HT1080 (cell line): ENCODE data around the gene FOSB. TPM values are rescaled to one million over a fixed set of nuclear protein-coding genes. Genes with fewer than 3 reads are reported as not detected.

Source experiments
- DNase-seq: peaks from one replicate; pipeline ENCODE4 v3.0.0-alpha.2; 2015; ENCODE audit warnings: low read depth
- small RNA-seq: library from RNA; depleted of rRNA; stranded (forward); fragments of <200 nt; gene quantifications from one replicate; pipeline ENCODE3, GENCODE V24; 2014
- total RNA-seq: library from RNA; depleted of rRNA; stranded (reverse); fragments of >200 nt; shearing (Covaris generic); gene quantifications from 2 replicates; pipeline ENCODE4 v1.2.3, GENCODE V29; 2014; rRNA removed

Gene FOSB
- total RNA-seq, 1 experiment from 2014 or later: 0.53 TPM

- no peak for DNase-seq
Observed at GRCh38 chr19:45522010-45522941, 54.5 kb downstream of the FOSB start.

GRCh38 chr19:45523642-45524256, 56.0 kb downstream of the FOSB start:
- DNase-seq: peak; percentile 88

GRCh38 chr19:45524575-45525129, 56.9 kb downstream of the FOSB start:
- DNase-seq: no peak

Small RNAs within 50 kb of the gene (small RNA-seq; reads per million reads assigned to genes)
- not detected for gene MIR6088

Other genes with a start within 250 kb of the FOSB start
- 0.56 and 0.84 TPM in 2 replicates for gene EXOC3L2, start 222.6 kb upstream of the FOSB start, total RNA-seq
- 5.3 and 9.2 TPM in 2 replicates for gene MARK4, start 216.7 kb upstream of the FOSB start, total RNA-seq
- gene CKM, start 145.1 kb upstream of the FOSB start, total RNA-seq: not detected in 2 replicates
- 0.11 TPM in 1 of 2 replicates, not detected in the other for gene KLC3, start 127.2 kb upstream of the FOSB start, total RNA-seq
- 20.0 and 23.9 TPM in 2 replicates for gene ERCC2, start 97.4 kb upstream of the FOSB start, total RNA-seq
- gene PPP1R13L, start 62.9 kb upstream of the FOSB start, total RNA-seq: 18.9 and 34.3 TPM in 2 replicates
- gene POLR1G, start 61.4 kb upstream of the FOSB start, total RNA-seq: 39.8 and 54.6 TPM in 2 replicates
- gene ERCC1, start 44.1 kb upstream of the FOSB start, total RNA-seq: 125 and 137 TPM in 2 replicates
- 12.9 and 13.7 TPM in 2 replicates for gene RTN2, start 29.1 kb downstream of the FOSB start, total RNA-seq
- gene PPM1N, start 30.4 kb downstream of the FOSB start, total RNA-seq: 0.34 and 2.9 TPM in 2 replicates
- gene VASP, start 39.5 kb downstream of the FOSB start, total RNA-seq: 248 and 269 TPM in 2 replicates
- gene OPA3, start 116.8 kb downstream of the FOSB start, total RNA-seq: 12.4 and 14.3 TPM in 2 replicates
- 0.03 and 0.10 TPM in 2 replicates for gene GPR4, start 134.2 kb downstream of the FOSB start, total RNA-seq
- gene EML2, start 171.4 kb downstream of the FOSB start, total RNA-seq: 18.8 and 28.4 TPM in 2 replicates
- 0.07 and 0.23 TPM in 2 replicates for gene GIPR, start 200.2 kb downstream of the FOSB start, total RNA-seq
- gene SNRPD2, start 224.0 kb downstream of the FOSB start, total RNA-seq: 612 and 1,194 TPM in 2 replicates
- gene QPCTL, start 224.7 kb downstream of the FOSB start, total RNA-seq: 16.9 and 20.9 TPM in 2 replicates